HepG2 (cell line): ENCODE measurements around the gene DPP3. TPM values are rescaled to one million over a fixed set of nuclear protein-coding genes. Genes with fewer than 3 reads are reported as not detected.

ENCODE experiments used
- ARID3A ChIP-seq: IDR thresholded peaks from 2 replicates; pipeline ENCODE4 v1.6.1; 2012; ENCODE audit warnings: low read depth, low read length, improper control_type of control experiment
- CC2D1A ChIP-seq: sonication (generic); formaldehyde crosslinking; IDR thresholded peaks from 2 replicates; pipeline ENCODE4 v1.8.1; 2023; ENCODE audit warnings: mild to moderate bottlenecking, missing genetic modification reagents
- CHCHD3 ChIP-seq: sonication (generic); formaldehyde crosslinking; IDR thresholded peaks from 2 replicates; pipeline ENCODE4 v1.8.0; 2022; ENCODE audit warnings: mild to moderate bottlenecking, missing genetic modification reagents, moderate library complexity
- FOSL1 ChIP-seq: sonication (generic); formaldehyde crosslinking; IDR thresholded peaks from 2 replicates; pipeline ENCODE4 v1.9.0; 2021; ENCODE audit warnings: missing genetic modification reagents, borderline replicate concordance
- GPN1 ChIP-seq: sonication (generic); formaldehyde crosslinking; IDR thresholded peaks from 2 replicates; pipeline ENCODE4 v1.5.1; 2020; ENCODE audit warnings: missing genetic modification reagents, borderline replicate concordance
- HDAC6 ChIP-seq: fragments of 200-600 bp; sonication (generic); IDR thresholded peaks from 2 replicates; pipeline ENCODE4 v1.7.0; 2017; ENCODE audit warnings: mild to moderate bottlenecking, antibody characterized with exemption, low read length, low read depth
- HNRNPH1 ChIP-seq: fragments of 200-400 bp; formaldehyde crosslinking; optimal IDR thresholded peaks from 2 replicates; pipeline ENCODE3; 2017; ENCODE audit warnings: mild to moderate bottlenecking, low read depth, low read length
- JDP2 ChIP-seq: sonication (generic); formaldehyde crosslinking; IDR thresholded peaks from 2 replicates; pipeline ENCODE4 v1.8.1; 2022; ENCODE audit warnings: missing genetic modification reagents, borderline replicate concordance
- KLF15 ChIP-seq: sonication (generic); formaldehyde crosslinking; IDR thresholded peaks from 2 replicates; pipeline ENCODE4 v1.8.1; 2023; ENCODE audit warnings: borderline replicate concordance, mild to moderate bottlenecking, inconsistent platforms, missing genetic modification reagents, mixed read lengths
- NFAT5 ChIP-seq: sonication (generic); formaldehyde crosslinking; IDR thresholded peaks from 2 replicates; pipeline ENCODE4 v1.4.0; 2020; ENCODE audit warnings: missing genetic modification reagents
- RXRA ChIP-seq: sonication (generic); formaldehyde crosslinking; IDR thresholded peaks from 2 replicates; pipeline ENCODE4 v1.5.1; 2020; ENCODE audit warnings: missing genetic modification reagents
- ZNF281 ChIP-seq: sonication (generic); formaldehyde crosslinking; IDR thresholded peaks from 2 replicates; pipeline ENCODE4 v1.4.0; 2020; ENCODE audit warnings: missing genetic modification reagents, borderline replicate concordance
- ZNF337 ChIP-seq: sonication (generic); formaldehyde crosslinking; IDR thresholded peaks from 2 replicates; pipeline ENCODE4 v1.5.1; 2020; ENCODE audit warnings: missing genetic modification reagents, low read depth, mild to moderate bottlenecking, borderline replicate concordance
- ZNF501 ChIP-seq: sonication (generic); formaldehyde crosslinking; IDR thresholded peaks from 2 replicates; pipeline ENCODE4 v1.5.1; 2020; ENCODE audit warnings: mild to moderate bottlenecking, moderate library complexity, missing genetic modification reagents
- ZNF510 ChIP-seq: sonication (generic); formaldehyde crosslinking; IDR thresholded peaks from 2 replicates; pipeline ENCODE4 v1.4.0; 2020; ENCODE audit warnings: low read depth, mild to moderate bottlenecking, missing genetic modification reagents
- ZNF597 ChIP-seq: sonication (generic); formaldehyde crosslinking; IDR thresholded peaks from 2 replicates; pipeline ENCODE4 v1.5.0; 2020; ENCODE audit warnings: missing genetic modification reagents
- ZNF605 ChIP-seq: sonication (generic); formaldehyde crosslinking; IDR thresholded peaks from 2 replicates; pipeline ENCODE4 v1.8.0; 2022; ENCODE audit warnings: mild to moderate bottlenecking, missing genetic modification reagents
- ZSCAN20 ChIP-seq: sonication (generic); formaldehyde crosslinking; IDR thresholded peaks from 2 replicates; pipeline ENCODE4 v1.4.0; 2020; ENCODE audit warnings: missing genetic modification reagents, mild to moderate bottlenecking, borderline replicate concordance
- polyA plus RNA-seq, 8 experiments: library from polyadenylated mRNA; depleted of rRNA in 3 of 8; stranded (reverse) in 7 of 8; unstranded in 1 of 8; fragments of >200 nt; fragmentation: Illumina TruSeq in 4 of 8; extraction: Trizol in 4 of 8; gene quantifications; 2 replicates each; pipeline versions ENCODE4 v1.2.1 to v1.2.3, GENCODE V29; 2011 to 2016; ENCODE audit warnings: low read depth in 4 of 8, missing spikeins in 1 of 8, mixed read lengths in 1 of 8; ENCODE audit not compliant: insufficient read depth in 1 of 8
- total RNA-seq, 5 experiments: library from RNA; depleted of rRNA; stranded (reverse); fragments of >200 nt; fragmentation: Illumina TruSeq; extraction: Trizol; gene quantifications; 2 replicates each; pipeline ENCODE4 v1.2.3, GENCODE V29; 2016; ENCODE audit warnings: low read depth in 1 of 5

The DPP3 gene
- total and polyA plus RNA-seq, 2 of the 13 experiments (the other 11 are each of a cell fraction or from before 2014, with no cell fraction given): 38.4 to 59.8 TPM

- TF ChIP-seq ARID3A (no peak), CHCHD3 (CRISPR knock-in tag) (no peak), ZSCAN20 (CRISPR knock-in tag) (no peak), KLF15 (CRISPR knock-in tag) (0 out of 2 replicates have a peak, but pooled peaks have one; percentile 17), RXRA (peak; percentile 73; the same call in 1 of the 2 replicates), HDAC6 (no peak), CC2D1A (CRISPR knock-in tag) (no peak), FOSL1 (CRISPR knock-in tag) (no peak), NFAT5 (CRISPR knock-in tag) (peak; percentile 74; the same call in 1 of the 2 replicates), ZNF605 (CRISPR knock-in tag) (peak; percentile 59; the same call in 1 of the 2 replicates), HNRNPH1 (no peak), ZNF597 (CRISPR knock-in tag) (no peak), ZNF337 (CRISPR knock-in tag) (no peak), ZNF510 (no peak), ZNF281 (CRISPR knock-in tag) (no peak; the same call in 1 of the 2 replicates), JDP2 (CRISPR knock-in tag) (no peak), GPN1 (no peak), ZNF501 (CRISPR knock-in tag) (peak; percentile 94)
Measured at GRCh38 chr11:66510271-66510989, 30.2 kb downstream of the DPP3 start, which contains the start of gene BBS1 (continued).
